H1 (cell line): ENCODE data around the gene LMBR1. TPM values are rescaled to one million over a fixed set of nuclear protein-coding genes. Genes with fewer than 3 reads are reported as not detected.

Source experiments
- CTCF ChIA-PET: fragments of 300-600 bp; sonication (Branson Sonifier 250); formaldehyde crosslinking; loops from one replicate; lab custom pipeline; 2021; ENCODE audit not compliant: partially characterized antibody; lab: Charles Lee
- POLR2A ChIA-PET: fragments of 300-600 bp; sonication (Branson Sonifier 250); formaldehyde crosslinking; loops from one replicate; lab custom pipeline; 2021; ENCODE audit warnings: inconsistent platforms; ENCODE audit not compliant: partially characterized antibody; lab: Charles Lee
- DNase-seq, 2 experiments: peaks; one replicate each; pipeline versions ENCODE4 v3.0.0 to v3.0.0-alpha.2; 2010 to 2022; ENCODE audit warnings: low spot score in 2 of 2, low read depth in 1 of 2, mixed read lengths in 1 of 2
- FAIRE-seq: peaks from 2 replicates; lab custom pipeline; 2011; peaks lifted over from hg19 to GRCh38; lab: Jason Lieb, UNC
- H2AFZ ChIP-seq: 2 replicates; pipeline ENCODE4 v1.8.1; 2012; ENCODE audit warnings: low read length, inconsistent platforms
- H2AK5ac ChIP-seq: 2 replicates; pipeline ENCODE4 v1.6.1; 2013; ENCODE audit warnings: low read depth, low read length
- H2BK120ac ChIP-seq: replicated peaks from 2 replicates; pipeline ENCODE3; 2013; ENCODE audit warnings: low read depth, low read length, inconsistent platforms
- H2BK12ac ChIP-seq: 2 replicates; pipeline ENCODE4 v1.6.1; 2013; ENCODE audit warnings: low read depth, low read length
- H2BK15ac ChIP-seq: 2 replicates; pipeline ENCODE4 v1.6.1; 2013; ENCODE audit warnings: low read length
- H2BK20ac ChIP-seq: 2 replicates; pipeline ENCODE4 v1.6.1; 2013; ENCODE audit warnings: low read length
- H2BK5ac ChIP-seq: 2 replicates; pipeline ENCODE4 v1.6.1; 2013; ENCODE audit warnings: low read depth, low read length
- H3K14ac ChIP-seq: 2 replicates; pipeline ENCODE4 v1.6.1; 2013; ENCODE audit warnings: inconsistent platforms; ENCODE audit not compliant: insufficient read length
- H3K18ac ChIP-seq: 2 replicates; pipeline ENCODE4 v1.6.1; 2013; ENCODE audit warnings: low read length; ENCODE audit errors: extremely low read depth
- H3K23ac ChIP-seq: 2 replicates; pipeline ENCODE4 v1.6.1; 2013; ENCODE audit warnings: inconsistent platforms; ENCODE audit not compliant: insufficient read length
- H3K23me2 ChIP-seq: 2 replicates; pipeline ENCODE4 v1.6.1; 2013; ENCODE audit warnings: low read depth, low read length
- H3K27ac ChIP-seq: 2 replicates; pipeline ENCODE4 v1.6.1; 2011; ENCODE audit warnings: low read depth, low read length, inconsistent platforms
- H3K27me3 ChIP-seq, 4 experiments: replicated peaks in 1 of 4; 1 replicate in 1 of 4; 2 replicates in 3 of 4; pipeline versions ENCODE4 v1.6.1 to v1.8.1; 2011 to 2013; ENCODE audit warnings: low read length in 3 of 4, mild to moderate bottlenecking in 3 of 4, inconsistent platforms in 2 of 4, mixed read lengths in 2 of 4, moderate library complexity in 1 of 4; ENCODE audit not compliant: control insufficient read depth in 3 of 4, insufficient read depth in 3 of 4; ENCODE audit errors: extremely low read depth in 1 of 4
- H3K36me3 ChIP-seq, 4 experiments: 2 replicates each; pipeline versions ENCODE4 v1.6.1 to v1.8.1; 2011 to 2013; ENCODE audit warnings: mild to moderate bottlenecking in 4 of 4, low read length in 3 of 4, moderate library complexity in 2 of 4, control low read depth in 1 of 4, inconsistent platforms in 1 of 4; ENCODE audit not compliant: insufficient read depth in 4 of 4, control insufficient read depth in 2 of 4
- H3K4ac ChIP-seq: replicated peaks from 2 replicates; pipeline ENCODE3; 2013; ENCODE audit warnings: low read length, low read depth, mixed read lengths, inconsistent platforms; ENCODE audit not compliant: insufficient read length
- H3K4me1 ChIP-seq, 4 experiments: replicated peaks in 1 of 4; 1 replicate in 1 of 4; 2 replicates in 3 of 4; pipeline versions ENCODE4 v1.6.1 to v1.8.1; 2011 to 2013; ENCODE audit warnings: low read length in 3 of 4, inconsistent platforms in 2 of 4, mixed read lengths in 1 of 4; ENCODE audit not compliant: insufficient read depth in 4 of 4, control insufficient read depth in 3 of 4
- H3K4me2 ChIP-seq, 2 experiments: 2 replicates each; pipeline versions ENCODE4 v1.6.1 to v1.8.1; 2011 to 2013; ENCODE audit warnings: low read depth in 2 of 2, low read length in 2 of 2, control low read depth in 1 of 2, inconsistent platforms in 1 of 2, mild to moderate bottlenecking in 1 of 2; ENCODE audit not compliant: insufficient read depth in 1 of 2
- H3K4me3 ChIP-seq, 4 experiments: fragments of 200-600, 300-600 bp in 1 of 4; sonication (generic), shearing (Covaris generic), sonication (Bioruptor Twin) in 1 of 4; 2 replicates each; pipeline versions ENCODE4 v1.5.1 to v1.8.1; 2011 to 2016; ENCODE audit warnings: low read length in 4 of 4, low read depth in 3 of 4, control low read depth in 2 of 4, inconsistent platforms in 2 of 4, mild to moderate bottlenecking in 2 of 4, mixed read lengths in 1 of 4, moderate library complexity in 1 of 4; ENCODE audit not compliant: insufficient read depth in 2 of 4; ENCODE audit errors: extremely low read depth in 1 of 4
- H3K56ac ChIP-seq: replicated peaks from 2 replicates; pipeline ENCODE3; 2013; ENCODE audit warnings: low read depth, mild to moderate bottlenecking, mixed read lengths, low read length, inconsistent platforms; ENCODE audit not compliant: insufficient read length
- H3K79me1 ChIP-seq: 2 replicates; pipeline ENCODE4 v1.6.1; 2013; ENCODE audit warnings: low read depth, low read length, control low read depth
- H3K79me2 ChIP-seq, 2 experiments: 2 replicates each; pipeline versions ENCODE4 v1.6.1 to v1.8.1; 2012 to 2013; ENCODE audit warnings: low read length in 2 of 2, mild to moderate bottlenecking in 2 of 2, inconsistent platforms in 1 of 2; ENCODE audit not compliant: insufficient read depth in 2 of 2, control insufficient read depth in 1 of 2
- H3K9ac ChIP-seq, 4 experiments: replicated peaks in 1 of 4; 1 replicate in 1 of 4; 2 replicates in 3 of 4; pipeline versions ENCODE4 v1.6.1 to v1.8.1; 2011 to 2013; ENCODE audit warnings: low read depth in 3 of 4, low read length in 3 of 4, control low read depth in 2 of 4, mild to moderate bottlenecking in 2 of 4, moderate library complexity in 2 of 4, inconsistent platforms in 1 of 4; ENCODE audit errors: extremely low read depth in 1 of 4
- H3K9me3 ChIP-seq, 2 experiments: 2 replicates each; pipeline versions ENCODE4 v1.6.1 to v1.8.1; 2012 to 2013; ENCODE audit warnings: mild to moderate bottlenecking in 2 of 2, moderate library complexity in 2 of 2, control low read depth in 1 of 2, inconsistent platforms in 1 of 2, low read depth in 1 of 2, low read length in 1 of 2, mixed read lengths in 1 of 2; ENCODE audit not compliant: insufficient read depth in 2 of 2
- H4K20me1 ChIP-seq, 2 experiments: replicated peaks in 1 of 2; 2 replicates each; pipeline versions ENCODE3 to v1.8.1; 2011 to 2013; ENCODE audit warnings: inconsistent platforms in 2 of 2, low read length in 2 of 2, mild to moderate bottlenecking in 1 of 2; ENCODE audit not compliant: insufficient read depth in 2 of 2, control insufficient read depth in 1 of 2
- H4K5ac ChIP-seq: 2 replicates; pipeline ENCODE4 v1.6.1; 2013; ENCODE audit warnings: low read length, low read depth, mixed read lengths, inconsistent platforms; ENCODE audit not compliant: insufficient read length
- H4K8ac ChIP-seq: 2 replicates; pipeline ENCODE4 v1.8.0; 2013; ENCODE audit warnings: mild to moderate bottlenecking, moderate library complexity, low read length, inconsistent platforms; ENCODE audit not compliant: insufficient read depth; ENCODE audit errors: extremely low read depth
- H4K91ac ChIP-seq: replicated peaks from 2 replicates; pipeline ENCODE3; 2013; ENCODE audit warnings: low read length, mixed read lengths, inconsistent platforms; ENCODE audit not compliant: insufficient read length
- CHD2 ChIP-seq: IDR thresholded peaks from 2 replicates; pipeline ENCODE4 v1.6.1; 2012; ENCODE audit warnings: low read length, improper control_type of control experiment
- CREB1 ChIP-seq: IDR thresholded peaks from 2 replicates; pipeline ENCODE4 v1.6.1; 2012; ENCODE audit warnings: inconsistent platforms
- EP300 ChIP-seq, 2 experiments: IDR thresholded peaks; 1 replicate in 1 of 2; 2 replicates in 1 of 2; pipeline ENCODE4 v1.6.1; 2011 to 2012; ENCODE audit warnings: low read depth in 2 of 2, low read length in 2 of 2, mild to moderate bottlenecking in 2 of 2, borderline replicate concordance in 1 of 2, inconsistent platforms in 1 of 2, moderate library complexity in 1 of 2
- HDAC6 ChIP-seq: IDR thresholded peaks from one replicate; pipeline ENCODE4 v1.7.1; 2012; ENCODE audit warnings: low read depth, mild to moderate bottlenecking, inconsistent platforms, low read length, moderate library complexity
- RFX5 ChIP-seq: IDR thresholded peaks from 2 replicates; pipeline ENCODE4 v1.6.1; 2011; ENCODE audit warnings: low read depth, low read length, improper control_type of control experiment, borderline replicate concordance
- RXRA ChIP-seq: IDR thresholded peaks from 2 replicates; pipeline ENCODE4 v1.6.1; 2011; ENCODE audit warnings: low read depth, mild to moderate bottlenecking, low read length, moderate library complexity; ENCODE audit not compliant: insufficient read depth
- SIRT6 ChIP-seq: IDR thresholded peaks from one replicate; pipeline ENCODE4 v1.7.1; 2012; ENCODE audit warnings: low read length, inconsistent platforms
- SP1 ChIP-seq: IDR thresholded peaks from 2 replicates; pipeline ENCODE4 v1.6.1; 2011; ENCODE audit warnings: low read depth, low read length
- SP4 ChIP-seq: IDR thresholded peaks from 2 replicates; pipeline ENCODE4 v1.6.1; 2012; ENCODE audit warnings: low read length, inconsistent platforms
- TCF12 ChIP-seq: IDR thresholded peaks from 2 replicates; pipeline ENCODE4 v1.6.1; 2011; ENCODE audit warnings: low read depth, mild to moderate bottlenecking, low read length
- WGBS, 2 experiments: shearing (Covaris generic) in 1 of 2; methylation state at CpG; one replicate each; pipeline versions ENCODE4 v1.1.6 to v1.1.7; 2013 to 2015; ENCODE audit warnings: low lambda C conversion rate in 2 of 2, mixed read lengths in 2 of 2, inconsistent platforms in 1 of 2, low coverage in 1 of 2, missing lambda C conversion rate in 1 of 2; ENCODE audit not compliant: insufficient replicate concordance in 2 of 2, insufficient coverage in 1 of 2, insufficient read length in 1 of 2; ENCODE audit errors: extremely low coverage in 1 of 2, missing lambda C conversion rate in 1 of 2; 5-methylcytosine and 5-hydroxymethylcytosine counted together
- polyA plus RNA-seq, 7 experiments: library from polyadenylated mRNA; depleted of rRNA in 3 of 7; stranded (reverse) in 5 of 7; unstranded in 2 of 7; fragments of >200 nt in 5 of 7; fragments of 200-250 nt in 2 of 7; gene quantifications; 1 replicate in 5 of 7; 2 replicates in 1 of 7; 4 replicates in 1 of 7; pipeline versions ENCODE4 v1.2.1 to v1.2.3, GENCODE V29; 2011 to 2013; ENCODE audit warnings: missing spikeins in 2 of 7, mixed read lengths in 2 of 7
- total RNA-seq: library from RNA; stranded (reverse); fragmentation: NEBNext Ultra II Directional; extraction: Animal tissue kit (Norgen Biotek cat#: 25700); gene quantifications from 2 replicates; pipeline ENCODE4 v1.2.1, GENCODE V29; 2021

LMBR1 gene
- total and polyA plus RNA-seq, 2 of the 8 experiments (the other 6 are each of a cell fraction or from before 2014, with no cell fraction given) = 15.1 to 70.4 TPM

GRCh38 chr7:156659961-156660360 is 233.0 kb downstream of the LMBR1 start:
- H3K18ac ChIP-seq = no peak overlapping the region

More at GRCh38 chr7:156659961-156660360, 233.0 kb downstream of the LMBR1 start:
- Histone ChIP-seq H3K14ac (no peak overlapping the region), H3K36me3 (no peaks in the 10 kb centered on the region), H3K4me1 (peaks cover 0 to 3% (median under 1%) of the 10 kb centered on the region in 4 experiments; a peak in 3 of 7 replicates), H4K20me1 (no peaks in the 10 kb centered on the region), H2BK15ac (no peak overlapping the region), H3K4ac (no peak overlapping the region), H2AFZ (no peak overlapping the region), H2BK120ac (no peak overlapping the region), H2AK5ac (no peak overlapping the region), H3K23me2 (no peaks in the 10 kb centered on the region), H3K79me1 (no peaks in the 10 kb centered on the region), H3K79me2 (no peaks in the 10 kb centered on the region), H3K27me3 (no peaks in the 10 kb centered on the region), H2BK5ac (no peak overlapping the region), H3K23ac (no peak overlapping the region), H2BK12ac (no peak overlapping the region), H3K27ac (no peak overlapping the region), H3K4me2 (no peak overlapping the region), H3K9me3 (no peaks in the 10 kb centered on the region), H3K9ac (no peak overlapping the region), H3K4me3 (no peak overlapping the region), H4K91ac (no peak overlapping the region), H3K56ac (no peak overlapping the region), H2BK20ac (no peak overlapping the region), H4K5ac (no peak overlapping the region), H4K8ac (no peak overlapping the region)
- no peak for TF ChIP-seq SP4
- no peak for TF ChIP-seq CREB1
- no peak for TF ChIP-seq SP1
- no peak for TF ChIP-seq CHD2
- TF ChIP-seq RFX5 = no peak
- no peak for TF ChIP-seq RXRA
- no peak for TF ChIP-seq SIRT6
- no peak for TF ChIP-seq EP300 (IDR thresholded peaks at IDR 0.05; ENCODE audit: borderline replicate concordance in 1 of 2, low read depth in 2 of 2, low read length in 2 of 2)
- TF ChIP-seq TCF12 = no peak
- TF ChIP-seq HDAC6 = no peak
- FAIRE-seq = no peak
- DNase-seq = no peak
- ChIA-PET CTCF (interaction anchor here (0.9 to 1.1 kb wide), 3 partner anchors 22 to 99 kb away, joined by 3 to 4 read pairs (median 4); no protein-coding TSS in a partner anchor), POLR2A (interaction anchor here (1.2 to 1.3 kb wide), 2 partner anchors 22 to 169 kb away, joined by 3 read pairs; no protein-coding TSS in a partner anchor)
- WGBS, 2 experiments = 89% methylated on average over 11 of the region's 11 CpGs; no CpG with 5 or more reads in 1 of the 2 experiments
